Suprapubic skin (tissue), 4 donors: ENCODE results near the gene EID2. TPM values are rescaled to one million over a fixed set of nuclear protein-coding genes. Genes with fewer than 3 reads are reported as not detected.

ENCODE experiments used
- DNase-seq, 2 donors: peaks; one replicate each; pipeline ENCODE4 v3.0.0-alpha.2; 2019; ENCODE audit warnings: low spot score in 2 of 2
- H3K27ac ChIP-seq: fragments of 200-600 bp; sonication (generic); one replicate; pipeline ENCODE4 v1.5.1; 2019
- H3K27me3 ChIP-seq: fragments of 200-600 bp; sonication (generic); one replicate; pipeline ENCODE4 v1.5.1; 2019
- H3K36me3 ChIP-seq: fragments of 200-600 bp; sonication (generic); one replicate; pipeline ENCODE4 v1.5.1; 2019
- H3K4me1 ChIP-seq: fragments of 200-600 bp; sonication (generic); one replicate; pipeline ENCODE4 v1.5.1; 2019
- H3K4me3 ChIP-seq: fragments of 200-600 bp; sonication (generic); one replicate; pipeline ENCODE4 v1.5.1; 2019; ENCODE audit warnings: mild to moderate bottlenecking
- H3K9me3 ChIP-seq: fragments of 200-600 bp; sonication (generic); one replicate; pipeline ENCODE4 v1.5.1; 2019
- EP300 ChIP-seq: sonication (generic); formaldehyde crosslinking; IDR thresholded peaks from one replicate; pipeline ENCODE4 v1.6.1; 2017; ENCODE audit warnings: antibody characterized with exemption
- POLR2A ChIP-seq, 2 donors: fragments of 450-650 bp; IDR thresholded peaks; one replicate each; pipeline ENCODE4 v1.6.1; 2017; ENCODE audit warnings: antibody characterized with exemption in 2 of 2, mild to moderate bottlenecking in 2 of 2, moderate library complexity in 2 of 2
- POLR2AphosphoS5 ChIP-seq, 3 donors: sonication (generic); formaldehyde crosslinking; IDR thresholded peaks; one replicate each; pipeline ENCODE4 v1.6.1; 2017; ENCODE audit warnings: antibody characterized with exemption in 3 of 3
- WGBS: methylation state at CpG from one replicate; pipeline ENCODE4 v1.1.5; 2018; 5-methylcytosine and 5-hydroxymethylcytosine counted together
- total RNA-seq, 4 donors: library from RNA; depleted of rRNA; stranded (reverse); fragments of >200 nt; gene quantifications; one replicate each; pipeline ENCODE4 v1.1.0, GENCODE V29; 2016
- TF ChIP-seq, protein P1 (sequence below), 2 donors: fragments of 200-600 bp in 1 of 2; fragments of 450-650 bp in 1 of 2; sonication (generic) in 1 of 2; IDR thresholded peaks; one replicate each; pipeline ENCODE4 v1.5.1; 2016 to 2019; ENCODE audit warnings: antibody characterized with exemption in 2 of 2, mild to moderate bottlenecking in 1 of 2, moderate library complexity in 1 of 2

EID2 gene
- total RNA-seq, 4 donors from 2014 or later = 7.5 to 14.5 (median 12.1) TPM

DNA sequence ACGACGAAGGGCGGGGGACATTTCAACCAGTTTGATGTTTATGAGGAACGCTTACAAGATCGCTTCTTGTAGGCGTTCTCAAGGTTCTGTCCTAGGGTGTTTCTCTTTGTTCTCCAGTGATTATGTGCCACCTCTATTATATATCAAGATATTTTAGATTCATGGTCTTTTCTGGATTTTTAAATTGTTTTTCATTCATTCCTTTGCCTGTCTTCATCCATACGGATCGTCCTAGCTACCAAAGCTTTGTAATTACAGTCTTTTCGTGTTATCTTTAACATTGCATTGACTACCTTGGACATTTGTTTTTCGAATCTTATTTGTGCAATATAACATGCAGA lies 342 bp upstream of the EID2 start:
- peak overlapping the region; percentile 89 for H3K4me3 ChIP-seq

DNA sequence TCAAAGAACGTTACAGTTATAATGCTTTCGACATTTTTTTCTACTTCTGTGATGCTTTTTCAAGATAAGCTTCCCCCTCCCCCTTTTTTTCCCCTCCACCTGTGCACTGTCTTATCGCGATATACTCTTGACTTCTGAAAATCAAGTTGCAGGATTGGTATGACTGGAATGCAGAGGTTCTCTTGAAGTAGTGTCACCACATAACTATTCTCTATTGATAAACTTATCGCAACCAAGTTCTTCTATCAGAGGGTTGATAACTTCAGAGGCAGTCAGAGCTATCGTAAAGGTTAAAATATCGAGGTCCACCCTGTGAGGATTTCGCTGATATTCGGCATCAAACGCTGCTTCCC lies 820 bp downstream of the EID2 start:
- no peaks in the 10 kb centered on the region for H3K9me3 ChIP-seq
- no peaks in the 10 kb centered on the region for H3K27me3 ChIP-seq
- DNase-seq = no peak
- H3K4me1 ChIP-seq = peaks cover 24% of the 10 kb centered on the region
- peak overlapping the region; percentile 89 for H3K4me3 ChIP-seq
- peak overlapping the region; percentile 94 for H3K27ac ChIP-seq
- TF ChIP-seq, protein P1, sequence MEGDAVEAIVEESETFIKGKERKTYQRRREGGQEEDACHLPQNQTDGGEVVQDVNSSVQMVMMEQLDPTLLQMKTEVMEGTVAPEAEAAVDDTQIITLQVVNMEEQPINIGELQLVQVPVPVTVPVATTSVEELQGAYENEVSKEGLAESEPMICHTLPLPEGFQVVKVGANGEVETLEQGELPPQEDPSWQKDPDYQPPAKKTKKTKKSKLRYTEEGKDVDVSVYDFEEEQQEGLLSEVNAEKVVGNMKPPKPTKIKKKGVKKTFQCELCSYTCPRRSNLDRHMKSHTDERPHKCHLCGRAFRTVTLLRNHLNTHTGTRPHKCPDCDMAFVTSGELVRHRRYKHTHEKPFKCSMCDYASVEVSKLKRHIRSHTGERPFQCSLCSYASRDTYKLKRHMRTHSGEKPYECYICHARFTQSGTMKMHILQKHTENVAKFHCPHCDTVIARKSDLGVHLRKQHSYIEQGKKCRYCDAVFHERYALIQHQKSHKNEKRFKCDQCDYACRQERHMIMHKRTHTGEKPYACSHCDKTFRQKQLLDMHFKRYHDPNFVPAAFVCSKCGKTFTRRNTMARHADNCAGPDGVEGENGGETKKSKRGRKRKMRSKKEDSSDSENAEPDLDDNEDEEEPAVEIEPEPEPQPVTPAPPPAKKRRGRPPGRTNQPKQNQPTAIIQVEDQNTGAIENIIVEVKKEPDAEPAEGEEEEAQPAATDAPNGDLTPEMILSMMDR (IDR thresholded peaks at IDR 0.05) = no peak
- no peak for TF ChIP-seq EP300
- no peak for TF ChIP-seq POLR2AphosphoS5 (IDR thresholded peaks at IDR 0.05)
- no peak for TF ChIP-seq POLR2A (IDR thresholded peaks at IDR 0.05)
- 3% methylated on average over 10 of the region's 10 CpGs for WGBS
- no peaks in the 10 kb centered on the region for H3K36me3 ChIP-seq

More for the DNA sequence above, 342 bp upstream of the EID2 start:
- TF ChIP-seq EP300 (no peak), POLR2AphosphoS5 (IDR thresholded peaks at IDR 0.05) (no peak), POLR2A (IDR thresholded peaks at IDR 0.05) (no peak)
- TF ChIP-seq, protein P1 (IDR thresholded peaks at IDR 0.05) = no peak
- Histone ChIP-seq H3K36me3 (no peaks in the 10 kb centered on the region), H3K4me1 (peaks cover 24% of the 10 kb centered on the region), H3K9me3 (no peaks in the 10 kb centered on the region), H3K27ac (no peak overlapping the region), H3K27me3 (no peaks in the 10 kb centered on the region)
- 8% methylated on average over 10 of the region's 10 CpGs for WGBS
- no peak for DNase-seq

DNA sequence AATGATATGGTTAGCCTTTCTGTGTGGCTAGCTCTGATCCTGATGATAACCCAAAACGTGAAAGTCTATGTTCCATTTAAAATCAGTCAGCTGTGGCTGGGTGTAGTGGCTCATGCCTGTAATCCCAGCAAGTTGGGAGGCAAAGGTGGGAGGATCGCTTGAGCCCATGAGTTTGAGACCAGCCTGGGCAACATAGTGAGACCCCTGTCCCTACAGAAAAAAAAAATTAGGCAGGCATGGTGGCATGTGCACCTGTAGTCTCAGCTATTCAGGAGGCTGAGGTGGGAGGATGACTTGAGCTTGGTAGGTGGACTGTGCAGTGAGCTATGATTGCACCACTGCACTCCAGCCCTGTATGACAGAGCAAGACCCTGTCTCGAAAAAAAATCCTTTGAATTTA lies 6.2 kb downstream of the EID2 start:
- H3K9me3 ChIP-seq = no peaks in the 10 kb centered on the region
- 75% methylated on average over 3 of the region's 3 CpGs for WGBS
- H3K36me3 ChIP-seq = no peaks in the 10 kb centered on the region
- H3K4me1 ChIP-seq = peaks cover 20% of the 10 kb centered on the region
- TF ChIP-seq EP300 = no peak
- H3K27ac ChIP-seq = no peak overlapping the region
- no peak overlapping the region for H3K4me3 ChIP-seq
- no peaks in the 10 kb centered on the region for H3K27me3 ChIP-seq
- peak in 1 of 2 donors; percentile 10 for DNase-seq

DNA sequence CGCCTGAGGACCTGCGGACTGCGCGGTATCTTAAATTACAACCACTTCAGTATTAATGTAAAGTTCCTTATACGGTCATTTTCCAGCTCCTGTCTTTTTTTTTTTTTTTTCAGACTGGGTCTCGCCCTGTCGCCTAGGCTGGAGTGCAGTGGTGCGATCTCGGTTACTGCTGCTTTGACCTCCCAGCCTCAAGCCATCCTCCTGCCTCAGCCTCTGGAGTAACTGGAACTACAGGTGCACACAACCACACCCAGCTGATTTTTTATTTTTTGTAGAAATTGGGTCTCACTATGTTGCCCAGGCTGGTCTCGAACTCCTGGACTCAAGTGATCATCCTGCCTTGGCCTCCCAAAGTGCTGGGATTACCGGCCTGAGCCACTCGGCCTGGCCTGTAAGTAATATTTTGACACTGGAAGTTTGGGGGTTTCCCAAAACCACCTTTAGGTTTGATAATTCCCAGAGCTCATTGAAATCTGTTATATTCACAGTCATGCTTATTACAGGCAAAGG lies 6.9 kb downstream of the EID2 start:
- Histone ChIP-seq H3K36me3 (no peaks in the 10 kb centered on the region), H3K4me3 (peak overlapping the region; percentile 75), H3K9me3 (no peaks in the 10 kb centered on the region), H3K27ac (no peak overlapping the region), H3K27me3 (no peaks in the 10 kb centered on the region), H3K4me1 (peaks cover 12% of the 10 kb centered on the region)
- 13% methylated on average over 12 of the region's 12 CpGs for WGBS
- TF ChIP-seq EP300 = no peak
- no peak for TF ChIP-seq POLR2A (IDR thresholded peaks at IDR 0.05)
- no peak for TF ChIP-seq POLR2AphosphoS5 (IDR thresholded peaks at IDR 0.05)
- TF ChIP-seq, protein P1 (IDR thresholded peaks at IDR 0.05) = no peak
- no peak for DNase-seq

DNA sequence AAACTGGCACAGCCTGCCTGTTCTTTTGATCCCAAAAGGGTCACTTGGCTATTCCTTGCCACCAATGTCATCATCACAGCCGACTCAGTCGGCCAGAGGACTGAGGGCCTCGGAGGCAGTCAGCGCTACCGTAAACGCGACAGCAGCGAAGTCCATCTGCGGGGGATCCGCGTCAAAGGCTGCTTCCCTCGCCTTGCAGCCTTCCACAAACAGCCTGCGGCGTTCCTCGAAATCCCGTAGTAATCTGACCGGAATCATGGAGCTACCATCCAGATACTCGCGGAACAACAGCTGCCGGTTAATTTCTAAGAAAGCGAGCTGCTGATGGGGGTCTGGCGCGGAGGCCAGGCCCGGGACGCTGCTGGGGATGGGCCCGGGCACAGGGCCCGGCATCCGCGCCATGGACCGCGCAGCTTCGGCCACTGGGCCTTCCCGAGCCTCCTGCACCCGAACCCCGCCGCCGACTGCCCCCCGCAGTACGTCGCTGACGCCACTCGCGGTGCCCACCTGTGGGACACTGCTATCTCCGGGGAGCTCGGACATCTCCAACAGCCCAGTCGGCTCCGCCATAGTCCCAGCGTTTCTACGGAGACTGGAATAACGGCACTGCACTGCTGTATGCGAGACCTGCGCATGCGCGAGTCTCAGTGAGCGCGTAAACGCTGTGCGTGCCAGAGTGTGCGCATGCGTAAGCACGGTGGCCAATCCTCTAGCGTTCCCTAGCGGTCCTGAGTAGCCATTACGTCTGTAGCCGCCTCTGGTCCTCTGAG lies 7.5 kb downstream of the EID2 start, which contains the start of gene EID2B:
EID2B (minus strand) TSS at position 620 of the 770 bp plus-strand sequence; CDS start at position 570, 50 bp downstream.
- Histone ChIP-seq H3K27me3 (no peaks in the 10 kb centered on the region), H3K36me3 (no peaks in the 10 kb centered on the region), H3K27ac (peak within 1 kb of the TSS; percentile 67), H3K4me3 (peak within 1 kb of the TSS; percentile 75), H3K9me3 (no peaks in the 10 kb centered on the region), H3K4me1 (peaks cover 7% of the 10 kb centered on the region)
- peak in 1 of 3 donors; percentile 47 for TF ChIP-seq POLR2AphosphoS5 (IDR thresholded peaks at IDR 0.05)
- TF ChIP-seq EP300 = no peak
- no peak for TF ChIP-seq POLR2A (IDR thresholded peaks at IDR 0.05)
- TF ChIP-seq, protein P1 (IDR thresholded peaks at IDR 0.05) = peak; percentile 95 to 99
- WGBS = under 1% methylated on average over 23 of the region's 65 CpGs
- DNase-seq = peak; percentile 96 to 97
